ENCODE data around the gene ADSS1. TPM values are rescaled to one million over a fixed set of nuclear protein-coding genes. Genes with fewer than 3 reads are reported as not detected.

Gene ADSS1
- total RNA-seq, 4 donors from 2014 or later: 3.4 to 11.4 (median 8.4) TPM

GRCh38 chr14:104677512-104678332 lies 46.3 kb upstream of the ADSS1 start:
- no peaks in the 10 kb centered on the region for H3K27me3 ChIP-seq
- H3K4me1 ChIP-seq: peaks cover 53 to 63% (median 55%) of the 10 kb centered on the region in 3 donors
- H3K4me3 ChIP-seq: peak overlapping the region; percentile 42 to 68 (median 60)
- no peak for DNase-seq
- WGBS, 2 donors: 0 to 2% methylated on average over 9 to 10 of the region's 43 CpGs
- H3K9me3 ChIP-seq: no peaks in the 10 kb centered on the region
- no peaks in the 10 kb centered on the region for H3K36me3 ChIP-seq
- intact Hi-C loops (cut with DNase I): no loop called here
- peak overlapping the region; percentile 89 to 91 (median 90) for H3K27ac ChIP-seq
- TF ChIP-seq CTCF (IDR thresholded peaks at IDR 0.05): no peak
- peak in 3 of 4 donors; percentile 8 to 75 (median 54) for TF ChIP-seq POLR2A (IDR thresholded peaks at IDR 0.05)

- Histone ChIP-seq H3K27ac (peak overlapping the region; percentile 89 to 91 (median 90)), H3K9me3 (no peaks in the 10 kb centered on the region), H3K4me1 (peaks cover 53 to 69% (median 57%) of the 10 kb centered on the region in 3 donors), H3K27me3 (no peaks in the 10 kb centered on the region), H3K4me3 (peak overlapping the region; percentile 42 to 68 (median 60)), H3K36me3 (no peaks in the 10 kb centered on the region)
- WGBS, 2 donors: 6 to 13% methylated on average over 8 of the region's 13 CpGs
- no peak for TF ChIP-seq CTCF (IDR thresholded peaks at IDR 0.05)
- TF ChIP-seq POLR2A (IDR thresholded peaks at IDR 0.05): no peak
- intact Hi-C loops (cut with DNase I): no loop called here
- DNase-seq: no peak
Measured at GRCh38 chr14:104678346-104678745, 45.7 kb upstream of the ADSS1 start.

- peaks cover 53 to 73% (median 57%) of the 10 kb centered on the region in 3 donors for H3K4me1 ChIP-seq
- DNase-seq: no peak
Measured at GRCh38 chr14:104678901-104679705, 44.9 kb upstream of the ADSS1 start.

GRCh38 chr14:104680056-104680805 lies 43.8 kb upstream of the ADSS1 start:
- intact Hi-C loops (cut with DNase I): no loop called here
- H3K27ac ChIP-seq: peak overlapping the region; percentile 86 to 91 (median 90)
- peaks cover 53 to 73% (median 57%) of the 10 kb centered on the region in 3 donors for H3K4me1 ChIP-seq
- TF ChIP-seq CTCF (IDR thresholded peaks at IDR 0.05) (no peak), POLR2A (IDR thresholded peaks at IDR 0.05) (no peak)
- peak overlapping the region in 1 of 4 donors; percentile 19 for H3K4me3 ChIP-seq
- no peaks in the 10 kb centered on the region for H3K36me3 ChIP-seq
- no peaks in the 10 kb centered on the region for H3K27me3 ChIP-seq
- no peaks in the 10 kb centered on the region for H3K9me3 ChIP-seq
- WGBS, 2 donors: 71 to 76% methylated on average over 7 to 10 of the region's 21 CpGs
- DNase-seq: no peak

More at GRCh38 chr14:104678901-104679705, 44.9 kb upstream of the ADSS1 start:
- no peak for TF ChIP-seq POLR2A (IDR thresholded peaks at IDR 0.05)
- no peak for TF ChIP-seq CTCF (IDR thresholded peaks at IDR 0.05)
- intact Hi-C loops (cut with DNase I): no loop called here
- no peaks in the 10 kb centered on the region for H3K36me3 ChIP-seq
- no peak overlapping the region for H3K4me3 ChIP-seq
- H3K9me3 ChIP-seq: no peaks in the 10 kb centered on the region
- peak overlapping the region; percentile 89 to 91 (median 90) for H3K27ac ChIP-seq
- no peaks in the 10 kb centered on the region for H3K27me3 ChIP-seq
- WGBS, 2 donors: 91 to 100% methylated on average over 1 to 8 of the region's 18 CpGs

Data from esophagus squamous epithelium (tissue), 5 donors.